Measurements from ENCODE around the gene RALGAPB.

The RALGAPB gene

GRCh38 chr20:38473367-38473795 lies 738 bp downstream of the RALGAPB start:
- Histone ChIP-seq H3K9me3 (ENCODE audit: control insufficient read depth, insufficient read depth, low read depth, low read length) (no peaks in the 10 kb centered on the region), H3K4me1 (ENCODE audit: control insufficient read depth, insufficient read depth, low read length) (peaks cover 3% of the 10 kb centered on the region; the same call in 1 of the 2 replicates), H3K36me3 (ENCODE audit: control insufficient read depth in 2 of 2, insufficient read depth in 1 of 2, low read length in 2 of 2) (peaks cover 0 to 8% of the 10 kb centered on the region in 2 experiments; a peak in 1 of 3 replicates), H3K4me3 (ENCODE audit: low read depth, low read length) (peak overlapping the region; percentile 80), H3K27ac (ENCODE audit: extremely low read depth, low read depth, low read length) (peak overlapping the region; percentile 75; the same call in 1 of the 2 replicates)
- TF ChIP-seq PRDM10 (tag by site-specific recombination; IDR thresholded peaks at IDR 0.05) (0 out of 2 replicates have a peak, but pooled peaks have one; percentile 10), WT1 (tag by site-specific recombination; IDR thresholded peaks at IDR 0.05) (peak; percentile 44; the same call in 1 of the 2 replicates), KLF8 (tag by site-specific recombination; IDR thresholded peaks at IDR 0.05) (no peak), ZNF335 (tag by site-specific recombination; conservative IDR thresholded peaks at IDR 0.05) (0 out of 2 replicates have a peak, but pooled peaks have one; percentile 20), KLF16 (tag by site-specific recombination; IDR thresholded peaks at IDR 0.05) (peak; percentile 80), ZNF629 (tag by site-specific recombination; IDR thresholded peaks at IDR 0.05) (peak; percentile 48; the same call in 1 of the 2 replicates), ZNF76 (tag by site-specific recombination; IDR thresholded peaks at IDR 0.05; ENCODE audit: borderline replicate concordance, low read depth) (peak; percentile 35; the same call in 1 of the 2 replicates), ZSCAN30 (tag by site-specific recombination; IDR thresholded peaks at IDR 0.05) (peak; percentile 38; the same call in 1 of the 2 replicates), ZBTB17 (tag by site-specific recombination; IDR thresholded peaks at IDR 0.05) (no peak), HOXC10 (CRISPR knock-in tag; IDR thresholded peaks at IDR 0.05) (no peak), ZNF830 (tag by site-specific recombination; IDR thresholded peaks at IDR 0.05; ENCODE audit: low read depth) (no peak), ZNF654 (tag by site-specific recombination; IDR thresholded peaks at IDR 0.05; ENCODE audit: low read depth) (no peak), ZNF302 (tag by site-specific recombination; IDR thresholded peaks at IDR 0.05; ENCODE audit: low read depth) (no peak), KLF9 (tag by site-specific recombination; IDR thresholded peaks at IDR 0.05; ENCODE audit: low read depth) (no peak; the same call in 1 of the 2 replicates), ZNF280D (tag by site-specific recombination; IDR thresholded peaks at IDR 0.05) (0 out of 2 replicates have a peak, but pooled peaks have one; percentile 15), ZNF23 (tag by site-specific recombination; IDR thresholded peaks at IDR 0.05; ENCODE audit: borderline replicate concordance) (no peak), ZNF2 (tag by site-specific recombination; IDR thresholded peaks at IDR 0.05) (no peak), GLIS1 (tag by site-specific recombination; IDR thresholded peaks at IDR 0.05) (peak; percentile 79), ZXDB (tag by site-specific recombination; IDR thresholded peaks at IDR 0.05) (peak; percentile 38; the same call in 1 of the 2 replicates), ZEB2 (tag by site-specific recombination; IDR thresholded peaks at IDR 0.05) (no peak), ZNF776 (tag by site-specific recombination; IDR thresholded peaks at IDR 0.05; ENCODE audit: borderline replicate concordance) (no peak), ZNF416 (tag by site-specific recombination; IDR thresholded peaks at IDR 0.05) (no peak), ZNF585B (tag by site-specific recombination; IDR thresholded peaks at IDR 0.05) (no peak), KLF17 (tag by site-specific recombination; IDR thresholded peaks at IDR 0.05) (0 out of 2 replicates have a peak, but pooled peaks have one; percentile 23), ZNF785 (tag by site-specific recombination; IDR thresholded peaks at IDR 0.05) (no peak)
- TF ChIP-seq, protein P1, sequence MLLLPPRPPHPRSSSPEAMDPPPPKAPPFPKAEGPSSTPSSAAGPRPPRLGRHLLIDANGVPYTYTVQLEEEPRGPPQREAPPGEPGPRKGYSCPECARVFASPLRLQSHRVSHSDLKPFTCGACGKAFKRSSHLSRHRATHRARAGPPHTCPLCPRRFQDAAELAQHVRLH (tag by site-specific recombination; IDR thresholded peaks at IDR 0.05) = peak; percentile 71
- CTCF ChIA-PET = interaction anchor here (0.5 to 4.7 kb wide), 13 partner anchors 8 to 378 kb away, joined by 3 to 44 read pairs (median 3); partner anchors contain the start of genes SLC32A1 and SNHG17
- POLR2A ChIA-PET = interaction anchor here (1.0 to 4.1 kb wide), 11 partner anchors 9 to 489 kb away, joined by 3 to 84 read pairs (median 5); partner anchors contain the start of genes DHX35 and SNHG17

All from HEK293 (cell line).